ENCODE results near the gene FBXL14. TPM values are rescaled to one million over a fixed set of nuclear protein-coding genes. Genes with fewer than 3 reads are reported as not detected.

The FBXL14 gene
- polyA plus RNA-seq, 3 donors, result 6.2 to 9.8 (median 7.2) TPM

- intact Hi-C loops (cut with micrococcal nuclease), result loop anchor here in 1 of 2 donors (10.0 kb wide), 1 partner anchor 738 kb away; no protein-coding TSS in a partner anchor
- H3K9me3 ChIP-seq (replicated peaks in 1 of 2; ENCODE audit: control insufficient read depth in 1 of 2, insufficient read depth in 1 of 2, low read length in 2 of 2), result no peaks in the 10 kb centered on the region
- TF ChIP-seq, protein P1, sequence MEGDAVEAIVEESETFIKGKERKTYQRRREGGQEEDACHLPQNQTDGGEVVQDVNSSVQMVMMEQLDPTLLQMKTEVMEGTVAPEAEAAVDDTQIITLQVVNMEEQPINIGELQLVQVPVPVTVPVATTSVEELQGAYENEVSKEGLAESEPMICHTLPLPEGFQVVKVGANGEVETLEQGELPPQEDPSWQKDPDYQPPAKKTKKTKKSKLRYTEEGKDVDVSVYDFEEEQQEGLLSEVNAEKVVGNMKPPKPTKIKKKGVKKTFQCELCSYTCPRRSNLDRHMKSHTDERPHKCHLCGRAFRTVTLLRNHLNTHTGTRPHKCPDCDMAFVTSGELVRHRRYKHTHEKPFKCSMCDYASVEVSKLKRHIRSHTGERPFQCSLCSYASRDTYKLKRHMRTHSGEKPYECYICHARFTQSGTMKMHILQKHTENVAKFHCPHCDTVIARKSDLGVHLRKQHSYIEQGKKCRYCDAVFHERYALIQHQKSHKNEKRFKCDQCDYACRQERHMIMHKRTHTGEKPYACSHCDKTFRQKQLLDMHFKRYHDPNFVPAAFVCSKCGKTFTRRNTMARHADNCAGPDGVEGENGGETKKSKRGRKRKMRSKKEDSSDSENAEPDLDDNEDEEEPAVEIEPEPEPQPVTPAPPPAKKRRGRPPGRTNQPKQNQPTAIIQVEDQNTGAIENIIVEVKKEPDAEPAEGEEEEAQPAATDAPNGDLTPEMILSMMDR (IDR thresholded peaks at IDR 0.05), result no peak
- H3K27me3 ChIP-seq (ENCODE audit: control insufficient read depth in 2 of 2, insufficient read depth in 2 of 2, low read length in 2 of 2), result peaks cover 4 to 8% of the 10 kb centered on the region in 2 donors
- Mint-ChIP-seq H3K27ac (no peak overlapping the region), H3K27me3 (ENCODE audit: low read depth in 3 of 3) (peaks cover 22 to 36% (median 34%) of the 10 kb centered on the region in 3 donors), H3K4me1 (peaks cover 16% of the 10 kb centered on the region), H3K36me3 (peaks cover 0 to 2% of the 10 kb centered on the region in 2 donors), H3K9me3 (peaks cover 0 to 4% (median 0%) of the 10 kb centered on the region in 7 donors), H3K4me3 (no peak overlapping the region)
- H4K20me1 ChIP-seq (ENCODE audit: insufficient read depth, low read length), result no peaks in the 10 kb centered on the region
- 66% methylated on average over 5 of the region's 5 CpGs for WGBS (ENCODE audit: insufficient coverage)
- H3K4me3 ChIP-seq (replicated peaks in 1 of 3; ENCODE audit: low read depth in 2 of 3, low read length in 3 of 3), result no peak overlapping the region
- H3K79me2 ChIP-seq (ENCODE audit: insufficient read depth, low read length), result no peaks in the 10 kb centered on the region
- DNase-seq, result no peak
- H3K36me3 ChIP-seq (replicated peaks in 1 of 2; ENCODE audit: control insufficient read depth in 1 of 2, insufficient read depth in 2 of 2, low read length in 2 of 2), result no peaks in the 10 kb centered on the region
- H3K27ac ChIP-seq (ENCODE audit: low read depth in 1 of 2, low read length in 2 of 2), result no peak overlapping the region
- no peak overlapping the region for H3K9ac ChIP-seq (ENCODE audit: insufficient read depth, low read length, poor library complexity, severe bottlenecking)
- H3K4me1 ChIP-seq (ENCODE audit: control insufficient read depth in 1 of 2, insufficient read depth in 2 of 2, low read length in 2 of 2), result no peaks in the 10 kb centered on the region
- no peak overlapping the region for H2AFZ ChIP-seq (ENCODE audit: insufficient read depth, low read depth, low read length, poor library complexity, severe bottlenecking)
- no peak overlapping the region for H3K4me2 ChIP-seq (replicated peaks; ENCODE audit: extremely low read depth, low read length, poor library complexity, severe bottlenecking)
Measured at GRCh38 chr12:1572731-1573130, 21.6 kb downstream of the FBXL14 start.

GRCh38 chr12:1567852-1568251 lies 26.5 kb downstream of the FBXL14 start:
- peaks cover 4 to 23% (median 17%) of the 10 kb centered on the region in 3 donors for H3K27me3 Mint-ChIP-seq (ENCODE audit: low read depth in 3 of 3)
- H3K4me3 Mint-ChIP-seq, result no peak overlapping the region
- Histone ChIP-seq H3K4me1 (ENCODE audit: control insufficient read depth in 1 of 2, insufficient read depth in 2 of 2, low read length in 2 of 2) (no peaks in the 10 kb centered on the region), H2AFZ (ENCODE audit: insufficient read depth, low read depth, low read length, poor library complexity, severe bottlenecking) (no peak overlapping the region), H4K20me1 (ENCODE audit: insufficient read depth, low read length) (no peaks in the 10 kb centered on the region), H3K27me3 (ENCODE audit: control insufficient read depth in 2 of 2, insufficient read depth in 2 of 2, low read length in 2 of 2) (no peaks in the 10 kb centered on the region), H3K79me2 (ENCODE audit: insufficient read depth, low read length) (no peaks in the 10 kb centered on the region), H3K4me3 (replicated peaks in 1 of 3; ENCODE audit: low read depth in 2 of 3, low read length in 3 of 3) (no peak overlapping the region), H3K36me3 (replicated peaks in 1 of 2; ENCODE audit: control insufficient read depth in 1 of 2, insufficient read depth in 2 of 2, low read length in 2 of 2) (no peaks in the 10 kb centered on the region), H3K4me2 (replicated peaks; ENCODE audit: extremely low read depth, low read length, poor library complexity, severe bottlenecking) (no peak overlapping the region), H3K9me3 (replicated peaks in 1 of 2; ENCODE audit: control insufficient read depth in 1 of 2, insufficient read depth in 1 of 2, low read length in 2 of 2) (no peaks in the 10 kb centered on the region), H3K9ac (ENCODE audit: insufficient read depth, low read length, poor library complexity, severe bottlenecking) (no peak overlapping the region), H3K27ac (ENCODE audit: low read depth in 1 of 2, low read length in 2 of 2) (no peak overlapping the region)
- TF ChIP-seq, protein P1 (IDR thresholded peaks at IDR 0.05), result no peak
- intact Hi-C loops (cut with micrococcal nuclease), result no loop called here
- no peak for DNase-seq
- peaks cover 0 to 4% (median 0%) of the 10 kb centered on the region in 7 donors for H3K9me3 Mint-ChIP-seq
- no peaks in the 10 kb centered on the region for H3K4me1 Mint-ChIP-seq
- peak overlapping the region in 1 of 7 donors; percentile 42 for H3K27ac Mint-ChIP-seq
- no CpG with 5 or more reads among the region's 6 CpGs for WGBS (ENCODE audit: insufficient coverage)
- H3K36me3 Mint-ChIP-seq, result no peaks in the 10 kb centered on the region

Measured in CD14-positive monocyte (primary cell).